NCI-H69 (cell line): Measurements from ENCODE around the gene TIE1.

Experiments
- DNase-seq: peaks from one replicate; lab custom pipeline; 2025; lab: John Stamatoyannopoulos, UW

Gene TIE1

DNA sequence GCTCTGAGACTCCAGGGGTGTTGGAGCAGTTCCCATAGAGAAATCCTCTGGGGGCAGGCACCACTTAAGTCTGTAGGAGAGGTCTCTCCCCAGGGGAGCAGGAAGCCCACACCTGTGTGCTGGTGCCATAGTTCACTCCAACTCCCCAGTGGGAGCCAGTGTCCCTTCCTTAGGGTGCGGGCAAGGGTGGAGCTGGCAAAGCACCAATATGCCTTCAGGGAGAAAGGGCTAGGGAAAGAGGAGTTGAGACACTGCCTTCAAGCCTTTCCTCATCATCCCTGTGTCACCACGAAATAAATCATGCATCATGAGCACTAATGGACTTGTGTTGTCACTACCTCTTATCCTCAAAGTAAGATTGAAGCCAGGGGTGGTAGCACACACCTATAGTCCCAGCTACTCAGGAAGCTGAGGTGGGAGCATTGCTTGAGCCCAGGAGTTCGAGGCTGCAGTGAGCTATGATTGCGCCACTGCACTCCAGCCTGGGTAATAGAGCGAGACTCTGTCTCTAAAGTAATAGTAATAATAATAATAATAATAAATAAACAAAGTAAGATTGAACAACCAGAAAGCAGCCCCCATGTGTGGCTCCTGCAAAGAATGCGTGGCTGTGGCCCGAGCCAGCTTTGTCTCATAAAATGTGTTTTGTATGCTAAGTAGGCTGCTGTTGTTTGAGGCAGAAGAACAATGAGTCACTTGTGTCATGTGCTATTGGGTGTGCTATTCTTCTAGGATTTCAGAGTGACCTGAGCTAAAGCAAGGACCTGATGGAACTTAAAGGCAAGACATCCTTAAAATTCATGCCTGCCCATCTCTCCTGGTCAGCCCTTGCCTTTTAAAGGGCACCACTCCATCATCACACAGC is 6.7 kb upstream of the TIE1 start:
- peak; percentile 50 for DNase-seq

DNA sequence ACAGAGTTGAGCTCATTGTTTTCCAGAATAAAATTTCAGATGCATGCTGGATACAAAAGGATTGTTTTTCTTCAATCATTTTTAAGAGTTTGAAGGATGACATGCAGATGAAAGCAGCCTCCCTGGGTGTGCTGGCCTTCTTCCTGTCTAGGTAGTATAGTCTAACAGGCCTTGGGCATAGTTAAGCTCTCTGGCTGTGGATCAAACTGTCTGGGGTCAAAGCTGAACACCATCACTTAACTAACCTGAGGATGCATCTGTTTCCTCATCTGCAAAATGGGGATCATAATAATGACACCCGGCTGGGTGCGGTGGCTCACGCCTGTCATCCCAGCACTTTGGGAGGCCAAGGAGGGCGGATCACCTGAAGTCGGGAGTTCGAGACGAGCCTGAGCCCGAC is 6.0 kb upstream of the TIE1 start:
- DNase-seq = no peak

DNA sequence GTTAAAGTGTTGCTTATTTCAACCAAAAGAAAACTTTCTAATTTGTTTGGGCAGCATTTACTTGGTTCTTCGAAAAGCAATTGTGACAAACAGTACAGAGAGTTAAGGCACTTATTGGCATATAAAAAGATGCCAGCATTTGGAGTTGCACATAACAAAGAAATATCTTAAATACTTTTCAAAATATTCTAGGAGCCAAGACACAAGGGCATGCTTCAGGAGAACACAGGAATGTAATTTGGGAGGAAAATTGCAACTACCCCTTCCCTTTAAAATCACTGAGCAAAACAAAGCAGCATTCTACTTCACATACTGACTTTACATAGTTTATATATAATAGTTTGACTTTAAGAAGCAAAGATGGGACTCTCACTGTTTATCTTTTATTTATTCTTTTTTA is 4.6 kb upstream of the TIE1 start:
- no peak for DNase-seq

DNA sequence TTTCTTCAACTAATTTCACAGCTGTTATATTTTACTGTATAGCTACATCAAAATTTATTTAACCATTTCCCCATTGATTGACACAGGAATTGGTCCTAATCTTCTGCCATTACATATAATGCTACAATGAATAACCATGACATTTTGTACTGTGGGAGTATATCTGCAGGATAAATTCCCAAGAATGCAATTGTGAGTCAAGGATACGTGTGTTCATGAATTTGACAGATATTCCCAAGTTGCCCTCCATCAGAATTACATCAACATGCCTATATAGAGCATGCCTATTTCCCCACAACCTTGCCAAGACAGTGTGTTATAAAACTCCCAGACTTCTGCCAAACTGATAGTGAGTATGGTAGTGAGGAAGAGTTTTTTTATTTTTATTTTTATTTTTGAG is 2.7 kb upstream of the TIE1 start:
- DNase-seq = no peak

DNA sequence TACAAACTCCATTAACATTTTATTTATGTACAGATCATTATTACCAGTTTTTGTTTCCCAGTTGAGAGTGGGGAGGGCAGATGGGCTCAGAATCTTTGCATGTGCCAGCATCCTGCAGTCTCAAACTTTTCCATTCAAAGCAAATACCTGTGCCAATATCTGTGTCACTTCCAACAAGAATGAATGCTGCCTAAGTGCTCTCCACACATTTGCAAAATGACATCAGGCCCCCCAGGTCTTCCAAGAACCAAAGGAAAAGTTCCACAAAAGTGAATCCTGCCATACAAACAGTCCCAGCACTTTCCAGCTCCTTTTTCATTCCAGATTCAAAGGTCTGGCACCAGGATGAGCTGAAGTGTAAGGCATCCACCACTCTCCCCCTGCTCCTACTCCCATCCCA is 1.7 kb upstream of the TIE1 start:
- no peak for DNase-seq

DNA sequence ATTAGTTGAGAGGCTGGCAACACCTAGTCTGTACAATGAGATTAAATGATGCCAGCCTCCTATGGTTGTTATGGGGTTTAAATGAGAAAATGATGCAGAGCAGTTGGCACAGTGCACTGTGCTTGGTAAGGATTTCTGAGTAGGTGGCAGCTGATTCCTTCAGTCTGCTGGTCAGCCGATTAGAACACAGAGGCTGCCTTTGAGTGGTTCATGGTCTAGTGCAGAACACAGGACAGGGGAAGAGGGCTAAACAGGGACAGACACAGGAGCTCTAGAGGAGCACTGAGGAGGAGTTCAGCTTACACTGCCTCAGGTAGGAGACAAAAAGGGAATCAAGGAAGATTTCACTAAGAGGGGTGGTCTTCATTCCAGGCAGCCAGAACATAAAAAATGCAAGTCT is 1.4 kb downstream of the TIE1 start:
- DNase-seq = no peak

DNA sequence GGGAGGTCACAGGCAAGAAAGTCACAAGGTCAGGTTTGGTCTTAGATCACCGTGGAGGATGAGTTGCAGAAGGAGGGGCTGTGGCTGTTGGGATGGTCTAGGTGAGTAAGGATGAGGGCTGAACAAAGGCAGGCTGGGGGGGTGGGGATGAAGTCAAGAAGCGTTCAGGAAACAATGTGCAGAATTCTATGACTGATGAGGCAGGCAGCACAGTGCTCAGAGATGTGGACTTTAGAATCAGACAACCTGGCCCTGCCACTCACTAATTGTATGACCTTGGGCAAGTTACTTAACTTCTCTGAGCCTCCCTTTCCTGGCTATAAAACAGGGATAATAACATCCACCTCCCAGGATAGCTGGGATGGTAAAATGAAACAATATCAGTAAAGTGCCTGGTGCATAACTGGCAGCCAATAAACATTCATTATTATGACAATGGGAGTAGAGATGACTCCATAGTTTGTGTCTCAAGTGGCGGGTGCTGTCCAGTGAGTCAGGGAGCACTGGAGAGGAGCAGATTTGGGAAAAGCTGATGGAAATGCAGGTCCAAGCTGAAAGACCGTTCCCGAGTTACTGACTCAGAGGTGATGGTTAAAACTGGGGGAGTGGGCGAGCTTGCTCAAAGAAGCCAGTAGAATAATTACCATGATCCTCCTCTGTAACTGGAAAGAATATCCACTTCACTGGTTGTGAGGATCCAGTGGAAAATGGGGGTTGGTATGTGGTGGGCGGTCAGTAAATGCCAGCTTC is 2.1 kb downstream of the TIE1 start:
- no peak for DNase-seq

DNA sequence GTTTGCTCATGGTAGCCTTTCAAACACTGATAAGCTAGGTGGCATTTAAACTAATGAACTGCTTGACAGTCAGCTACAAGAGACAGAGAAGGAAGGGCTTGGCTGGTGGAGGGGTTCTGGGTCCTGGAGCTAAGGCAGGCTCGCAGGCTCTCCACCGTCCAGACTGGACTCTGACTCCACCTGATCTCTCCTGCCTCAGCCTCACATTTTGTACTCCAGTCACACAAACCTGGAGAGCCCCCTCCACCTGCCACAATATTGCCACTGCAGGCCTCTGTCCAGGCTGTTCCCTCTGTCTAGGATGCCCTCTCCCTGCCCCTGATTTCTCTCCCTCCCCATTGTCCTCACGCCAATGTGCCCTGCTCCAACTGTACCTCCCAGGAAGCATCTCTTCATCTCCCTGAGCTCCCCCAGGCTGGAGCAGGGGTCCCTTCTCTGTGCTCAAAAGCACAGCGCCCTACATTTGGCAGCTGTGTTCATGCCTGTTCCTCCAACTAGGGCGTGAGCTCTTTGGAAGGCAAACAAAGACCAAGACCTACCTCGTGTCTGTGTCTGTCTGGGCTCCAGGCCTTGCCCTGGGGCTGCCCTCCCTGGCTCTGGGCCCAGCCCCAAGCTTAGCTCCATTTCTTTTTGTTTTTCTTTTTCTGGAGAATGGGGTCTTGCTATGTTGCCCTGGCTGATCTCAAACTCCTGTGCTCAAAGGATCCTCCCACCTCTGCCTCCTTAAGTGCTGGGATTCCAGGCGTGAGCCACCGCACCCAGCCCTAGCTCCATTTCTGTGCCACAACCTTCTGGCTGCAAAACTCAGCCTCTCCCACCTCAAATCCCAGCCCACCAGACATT is 2.9 kb downstream of the TIE1 start:
- peak; percentile 3 for DNase-seq

DNA sequence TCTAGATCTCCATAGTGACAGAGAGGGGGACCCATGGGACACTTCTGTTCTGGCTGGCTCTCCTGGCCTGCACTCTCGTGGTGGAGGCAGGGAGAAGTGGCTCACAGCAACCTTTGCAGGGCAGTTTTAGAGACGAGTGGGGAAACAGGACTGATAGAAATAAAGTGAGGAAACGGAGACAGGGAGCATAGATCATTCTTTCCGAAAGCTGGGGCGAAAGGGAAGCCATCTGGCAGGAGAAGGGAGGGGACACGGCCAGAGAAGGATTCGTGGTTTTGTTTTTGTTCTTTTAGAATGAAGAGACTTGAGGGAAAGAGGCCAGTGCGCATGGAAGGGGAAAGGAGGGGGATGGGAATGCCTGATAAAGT is 3.5 kb downstream of the TIE1 start:
- no peak for DNase-seq

DNA sequence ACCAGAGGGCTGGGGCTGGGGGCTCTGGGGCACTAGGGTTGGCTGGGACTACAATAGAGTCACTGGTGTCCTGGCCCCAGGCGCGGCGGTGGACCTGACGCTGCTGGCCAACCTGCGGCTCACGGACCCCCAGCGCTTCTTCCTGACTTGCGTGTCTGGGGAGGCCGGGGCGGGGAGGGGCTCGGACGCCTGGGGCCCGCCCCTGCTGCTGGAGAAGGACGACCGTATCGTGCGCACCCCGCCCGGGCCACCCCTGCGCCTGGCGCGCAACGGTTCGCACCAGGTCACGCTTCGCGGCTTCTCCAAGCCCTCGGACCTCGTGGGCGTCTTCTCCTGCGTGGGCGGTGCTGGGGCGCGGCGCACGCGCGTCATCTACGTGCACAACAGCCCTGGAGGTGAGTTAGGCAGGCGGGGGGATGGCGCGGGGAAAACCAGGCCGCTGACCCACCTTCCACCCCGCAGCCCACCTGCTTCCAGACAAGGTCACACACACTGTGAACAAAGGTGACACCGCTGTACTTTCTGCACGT is 4.1 kb downstream of the TIE1 start:
- DNase-seq = no peak

DNA sequence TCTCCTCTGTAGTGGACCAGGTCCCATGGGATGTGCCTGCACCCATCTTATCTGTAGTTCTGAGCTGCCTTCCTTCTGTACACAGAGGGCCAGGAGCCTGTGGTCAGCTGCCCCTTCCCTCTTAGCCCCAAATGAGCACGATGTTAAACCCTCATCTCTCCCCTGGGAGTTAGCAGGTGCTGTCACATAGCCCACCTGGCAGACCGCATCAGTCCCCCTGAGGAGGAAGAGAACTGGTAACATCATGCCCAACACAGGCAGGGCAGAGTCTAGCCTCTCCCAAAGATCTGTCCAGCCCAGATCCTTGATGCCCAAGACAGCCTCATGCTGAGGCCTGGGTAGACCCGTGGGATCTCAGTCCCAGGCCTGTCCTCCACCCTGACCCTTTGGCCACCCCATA is 4.7 kb downstream of the TIE1 start:
- no peak for DNase-seq

DNA sequence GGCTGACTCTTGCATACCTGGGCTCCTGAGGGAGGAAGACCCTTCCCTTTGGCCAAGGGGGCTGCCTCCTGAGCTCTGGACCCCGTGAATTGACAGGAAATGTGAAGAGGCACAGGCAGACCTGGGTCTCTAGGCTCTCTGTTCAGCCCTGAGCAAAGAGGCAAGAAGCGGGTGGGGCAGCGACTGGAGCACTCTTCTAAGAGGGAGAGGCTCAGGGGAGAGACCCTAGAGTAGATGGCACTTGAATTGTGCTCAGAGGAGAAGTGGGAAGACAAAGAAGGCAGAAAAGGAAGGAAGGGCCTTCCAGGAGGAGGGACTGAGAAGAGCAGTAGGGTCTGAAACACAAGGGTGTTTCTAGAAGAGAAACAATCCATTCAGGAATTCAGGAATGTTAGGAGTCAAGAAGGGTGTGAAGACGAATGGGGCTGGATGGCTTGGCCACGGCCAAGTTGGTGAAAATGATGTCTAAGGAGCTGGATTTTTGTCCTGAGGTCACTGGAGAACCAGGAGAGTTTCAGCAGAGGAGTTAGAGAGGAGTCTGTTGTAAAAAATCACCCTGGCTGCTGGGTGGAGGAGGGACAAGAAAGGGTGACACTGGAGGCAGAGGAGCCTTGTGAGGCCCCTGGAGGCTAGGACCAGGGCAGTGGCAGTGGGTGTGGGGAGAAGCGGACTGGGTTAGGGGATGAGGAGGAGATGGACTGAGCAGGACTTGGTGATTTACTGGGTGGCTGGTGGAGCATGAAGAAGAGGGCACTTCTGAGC is 5.3 kb downstream of the TIE1 start:
- no peak for DNase-seq

DNA sequence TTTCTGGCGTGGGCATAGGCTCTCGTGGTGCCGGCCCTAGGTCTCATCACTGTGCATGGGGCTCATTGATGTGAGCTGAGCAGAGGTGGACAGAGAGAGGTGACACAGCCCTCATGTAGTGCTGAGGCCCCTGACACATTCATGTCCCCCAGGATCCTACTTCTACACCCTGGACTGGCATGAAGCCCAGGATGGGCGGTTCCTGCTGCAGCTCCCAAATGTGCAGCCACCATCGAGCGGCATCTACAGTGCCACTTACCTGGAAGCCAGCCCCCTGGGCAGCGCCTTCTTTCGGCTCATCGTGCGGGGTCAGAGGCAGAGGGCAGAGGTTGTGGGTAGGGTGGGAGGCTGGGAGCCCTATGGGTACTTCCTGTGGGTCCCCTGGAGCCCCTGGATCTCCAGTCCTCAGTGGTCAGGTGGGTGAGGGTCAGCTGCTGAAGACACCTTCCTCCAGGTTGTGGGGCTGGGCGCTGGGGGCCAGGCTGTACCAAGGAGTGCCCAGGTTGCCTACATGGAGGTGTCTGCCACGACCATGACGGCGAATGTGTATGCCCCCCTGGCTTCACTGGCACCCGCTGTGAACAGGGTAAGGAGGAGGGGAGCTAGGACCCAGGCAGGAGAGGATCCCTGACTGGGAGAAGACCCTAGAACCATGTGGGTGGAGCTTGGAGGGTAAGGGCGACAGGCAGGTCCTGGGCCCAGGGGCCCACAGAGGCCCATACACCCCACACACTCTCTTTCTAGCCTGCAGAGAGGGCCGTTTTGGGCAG is 6.1 kb downstream of the TIE1 start:
- DNase-seq = peak; percentile 4

DNA sequence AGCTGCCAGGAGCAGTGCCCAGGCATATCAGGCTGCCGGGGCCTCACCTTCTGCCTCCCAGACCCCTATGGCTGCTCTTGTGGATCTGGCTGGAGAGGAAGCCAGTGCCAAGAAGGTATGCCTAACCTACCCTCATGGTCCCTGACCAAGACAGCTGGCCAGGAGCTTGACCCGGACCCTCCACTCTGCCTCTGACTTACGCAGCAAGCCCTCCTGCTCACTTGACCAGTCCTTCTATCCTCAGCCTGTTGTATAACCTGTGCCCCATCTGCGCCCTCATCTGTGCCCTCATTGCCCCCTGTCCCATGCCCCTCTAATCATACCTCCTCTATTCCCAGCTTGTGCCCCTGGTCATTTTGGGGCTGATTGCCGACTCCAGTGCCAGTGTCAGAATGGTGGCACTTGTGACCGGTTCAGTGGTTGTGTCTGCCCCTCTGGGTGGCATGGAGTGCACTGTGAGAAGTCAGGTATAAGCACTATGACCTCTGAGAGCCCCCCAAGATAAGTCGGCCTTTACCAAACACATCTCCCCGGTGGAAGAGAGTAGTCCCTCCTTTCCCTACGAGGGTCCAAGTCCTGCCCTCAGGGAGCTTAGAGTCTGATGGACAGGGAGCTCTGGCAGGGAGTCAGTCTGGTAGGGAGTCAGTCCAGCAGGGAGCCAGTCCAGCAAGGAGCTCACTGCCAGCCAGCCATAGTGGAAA is 6.8 kb downstream of the TIE1 start:
- no peak for DNase-seq

DNA sequence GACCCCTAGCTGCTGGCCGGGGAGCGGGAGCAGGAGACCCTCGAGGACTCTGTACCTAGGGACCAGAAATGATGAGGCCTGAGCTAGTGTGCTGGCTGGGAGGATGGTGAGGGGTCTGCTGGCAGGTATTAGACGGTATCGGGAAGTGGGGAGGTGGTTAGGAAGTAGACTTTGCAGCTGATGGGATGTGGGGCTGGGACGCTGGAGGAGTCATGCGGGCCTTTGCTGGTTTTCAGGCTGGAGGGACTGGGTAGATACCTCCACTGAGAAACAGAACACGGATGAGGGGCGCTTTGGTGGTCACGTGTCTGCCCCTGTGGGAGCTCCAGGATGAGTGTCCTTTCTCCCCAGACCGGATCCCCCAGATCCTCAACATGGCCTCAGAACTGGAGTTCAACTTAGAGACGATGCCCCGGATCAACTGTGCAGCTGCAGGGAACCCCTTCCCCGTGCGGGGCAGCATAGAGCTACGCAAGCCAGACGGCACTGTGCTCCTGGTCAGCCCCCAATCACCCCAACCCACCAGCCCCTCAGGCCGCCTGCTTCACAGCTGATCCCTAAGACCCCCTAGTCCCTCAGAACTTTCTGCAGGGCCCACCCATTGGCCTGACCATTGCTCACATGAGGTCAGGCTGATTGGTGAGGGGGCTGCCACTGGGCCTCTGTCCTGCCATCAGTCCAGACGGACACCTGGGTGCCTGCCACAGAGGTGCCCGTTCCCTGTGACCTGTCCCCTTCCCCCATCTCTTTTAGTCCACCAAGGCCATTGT is 8.0 kb downstream of the TIE1 start:
- no peak for DNase-seq

DNA sequence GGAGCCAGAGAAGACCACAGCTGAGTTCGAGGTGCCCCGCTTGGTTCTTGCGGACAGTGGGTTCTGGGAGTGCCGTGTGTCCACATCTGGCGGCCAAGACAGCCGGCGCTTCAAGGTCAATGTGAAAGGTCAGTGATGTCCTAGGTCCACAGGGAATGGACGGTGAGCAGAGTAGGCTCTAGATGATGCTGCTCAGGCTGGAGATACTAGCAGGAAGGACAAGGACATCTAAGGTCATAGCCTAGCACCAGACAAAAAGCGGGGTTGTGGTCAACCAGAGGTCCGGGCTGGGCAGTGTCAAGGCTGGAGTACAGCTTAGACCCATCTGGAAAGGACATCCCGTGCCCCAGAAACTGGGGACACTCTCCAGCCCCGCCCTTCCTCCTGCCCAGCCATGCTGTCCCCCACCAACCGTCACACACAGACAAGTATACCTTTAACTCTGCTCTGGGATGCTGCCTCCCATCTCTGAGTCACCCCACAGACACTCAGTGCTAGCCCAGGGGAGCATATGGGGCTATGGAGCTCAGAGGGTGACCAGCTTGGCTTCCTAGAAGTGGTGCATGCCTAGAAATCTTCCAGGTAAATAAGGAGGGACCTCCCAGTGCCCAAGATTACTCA is 8.7 kb downstream of the TIE1 start:
- no peak for DNase-seq

DNA sequence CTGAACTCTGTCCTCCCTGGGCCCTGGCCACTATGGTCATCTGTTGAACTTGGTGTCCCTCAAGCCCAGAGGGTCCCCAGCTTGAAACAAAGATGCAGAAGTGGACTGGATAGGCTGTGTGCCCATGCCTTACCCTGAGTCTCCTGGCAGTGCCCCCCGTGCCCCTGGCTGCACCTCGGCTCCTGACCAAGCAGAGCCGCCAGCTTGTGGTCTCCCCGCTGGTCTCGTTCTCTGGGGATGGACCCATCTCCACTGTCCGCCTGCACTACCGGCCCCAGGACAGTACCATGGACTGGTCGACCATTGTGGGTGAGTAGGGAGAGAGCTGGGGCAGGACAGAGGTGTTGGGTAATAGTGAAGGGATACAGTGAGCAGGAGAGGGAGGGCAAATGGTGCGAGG is 10.7 kb downstream of the TIE1 start:
- DNase-seq = no peak

DNA sequence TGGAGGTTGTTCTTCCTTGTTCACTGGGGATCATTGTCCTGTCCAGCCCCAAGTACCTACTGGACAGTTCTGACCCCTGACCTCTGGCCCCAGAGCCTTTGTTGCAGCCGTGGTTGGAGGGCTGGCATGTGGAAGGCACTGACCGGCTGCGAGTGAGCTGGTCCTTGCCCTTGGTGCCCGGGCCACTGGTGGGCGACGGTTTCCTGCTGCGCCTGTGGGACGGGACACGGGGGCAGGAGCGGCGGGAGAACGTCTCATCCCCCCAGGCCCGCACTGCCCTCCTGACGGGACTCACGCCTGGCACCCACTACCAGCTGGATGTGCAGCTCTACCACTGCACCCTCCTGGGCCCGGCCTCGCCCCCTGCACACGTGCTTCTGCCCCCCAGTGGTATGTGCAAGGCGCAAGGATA is 11.4 kb downstream of the TIE1 start:
- DNase-seq = no peak
